Endothelial cell of umbilical vein (primary cell): ENCODE measurements around the gene ANKMY2. TPM values are rescaled to one million over a fixed set of nuclear protein-coding genes. Genes with fewer than 3 reads are reported as not detected.

ENCODE experiments used
- BruUV-seq: library from RNA; stranded (reverse); fragments of 400-500 nt; replicated peaks from 2 replicates; lab custom pipeline; 2021; lab: Mats Ljungman, UMichigan
- CTCF ChIA-PET: fragments of 300-600, 350-600 bp; sonication (Branson Sonifier 250); formaldehyde crosslinking; loops from one replicate; lab custom pipeline; 2021; ENCODE audit warnings: antibody characterized with exemption, inconsistent platforms; lab: Charles Lee
- POLR2A ChIA-PET: fragments of 300-600, 350-600 bp; sonication (Branson Sonifier 250); formaldehyde crosslinking; loops from one replicate; lab custom pipeline; 2021; ENCODE audit warnings: antibody characterized with exemption, inconsistent platforms; lab: Charles Lee
- DNase-seq: peaks from one replicate; pipeline ENCODE4 v3.0.0-alpha.2; 2011; ENCODE audit warnings: low read depth, low spot score
- FAIRE-seq: peaks from 2 replicates; lab custom pipeline; 2011; peaks lifted over from hg19 to GRCh38; lab: Jason Lieb, UNC
- H2AFZ ChIP-seq: 2 replicates; pipeline ENCODE4 v1.6.0; 2012; ENCODE audit warnings: low read depth, low read length, control low read depth, inconsistent platforms
- H3K27ac ChIP-seq: 2 replicates; pipeline ENCODE4 v1.5.1; 2011; ENCODE audit warnings: low read depth, mild to moderate bottlenecking, control low read depth, low read length, moderate library complexity; ENCODE audit not compliant: insufficient read depth
- H3K27me3 ChIP-seq, 2 experiments: 2 replicates each; pipeline versions ENCODE4 v1.6.0 to v1.6.1; 2011; ENCODE audit warnings: low read length in 2 of 2, mixed read lengths in 1 of 2; ENCODE audit not compliant: control insufficient read depth in 2 of 2, insufficient read depth in 2 of 2
- H3K36me3 ChIP-seq, 2 experiments: 2 replicates in 1 of 2; 3 replicates in 1 of 2; pipeline ENCODE4 v1.5.1; 2011; ENCODE audit warnings: low read length in 2 of 2, mild to moderate bottlenecking in 1 of 2, moderate library complexity in 1 of 2; ENCODE audit not compliant: control insufficient read depth in 2 of 2, insufficient read depth in 2 of 2; ENCODE audit errors: extremely low read depth in 1 of 2
- H3K4me1 ChIP-seq: 3 replicates; pipeline ENCODE4 v1.5.1; 2011; ENCODE audit warnings: mild to moderate bottlenecking, low read length; ENCODE audit not compliant: control insufficient read depth, insufficient read depth; ENCODE audit errors: extremely low read depth
- H3K4me2 ChIP-seq: 2 replicates; pipeline ENCODE4 v1.6.1; 2011; ENCODE audit warnings: low read length, control low read depth, mixed read lengths; ENCODE audit not compliant: insufficient read depth
- H3K4me3 ChIP-seq, 3 experiments: fragments of 200-600 bp in 1 of 3; sonication (generic), shearing (Covaris generic) in 1 of 3; replicated peaks in 1 of 3; 2 replicates each; pipeline ENCODE4 v1.5.1; 2011 to 2016; ENCODE audit warnings: control low read depth in 3 of 3, low read length in 3 of 3, mild to moderate bottlenecking in 2 of 3, inconsistent platforms in 1 of 3, low read depth in 1 of 3, moderate library complexity in 1 of 3; ENCODE audit not compliant: insufficient read depth in 1 of 3
- H3K79me2 ChIP-seq: 2 replicates; pipeline ENCODE4 v1.6.0; 2012; ENCODE audit warnings: low read length, inconsistent platforms; ENCODE audit not compliant: control insufficient read depth, insufficient read depth
- H3K9ac ChIP-seq: replicated peaks from 2 replicates; pipeline ENCODE3; 2011; ENCODE audit warnings: low read length, control low read depth; ENCODE audit not compliant: insufficient read depth; ENCODE audit errors: extremely low read depth
- H3K9me1 ChIP-seq: replicated peaks from 3 replicates; pipeline ENCODE4 v1.6.0; 2011; ENCODE audit warnings: mild to moderate bottlenecking, low read length; ENCODE audit not compliant: control insufficient read depth, insufficient read depth; ENCODE audit errors: extremely low read depth
- H3K9me3 ChIP-seq: replicated peaks from 2 replicates; pipeline ENCODE4 v1.5.1; 2012; ENCODE audit warnings: low read length, inconsistent platforms; ENCODE audit not compliant: control insufficient read depth, insufficient read depth
- H4K20me1 ChIP-seq: replicated peaks from 2 replicates; pipeline ENCODE3; 2011; ENCODE audit warnings: mild to moderate bottlenecking, low read length; ENCODE audit not compliant: control insufficient read depth, insufficient read depth; ENCODE audit errors: extremely low read depth
- EZH2 ChIP-seq: IDR thresholded peaks from 2 replicates; pipeline ENCODE4 v1.6.1; 2012; ENCODE audit warnings: borderline replicate concordance, low read depth, mild to moderate bottlenecking, moderate library complexity, low read length, inconsistent platforms; ENCODE audit not compliant: severe bottlenecking
- FOS ChIP-seq: IDR thresholded peaks from 2 replicates; pipeline ENCODE4 v1.6.1; 2011; ENCODE audit warnings: mild to moderate bottlenecking, low read length, moderate library complexity, borderline replicate concordance; ENCODE audit not compliant: insufficient read depth
- GATA2 ChIP-seq: IDR thresholded peaks from 2 replicates; pipeline ENCODE4 v1.7.0; 2011; ENCODE audit warnings: low read depth, mild to moderate bottlenecking, moderate library complexity, mixed read lengths, low read length; ENCODE audit not compliant: insufficient read length, insufficient read depth
- JUN ChIP-seq: IDR thresholded peaks from 2 replicates; pipeline ENCODE4 v1.6.1; 2011; ENCODE audit warnings: borderline replicate concordance, low read depth; ENCODE audit not compliant: insufficient read length, insufficient read depth
- MAX ChIP-seq: IDR thresholded peaks from 2 replicates; pipeline ENCODE4 v1.6.1; 2011; ENCODE audit not compliant: insufficient read depth, insufficient read length
- MYC ChIP-seq: IDR thresholded peaks from one replicate; pipeline ENCODE4 v1.6.1; 2011; ENCODE audit warnings: mild to moderate bottlenecking, low read depth, low read length
- POLR2A ChIP-seq: IDR thresholded peaks from 2 replicates; pipeline ENCODE4 v1.6.1; 2012; ENCODE audit warnings: low read depth, mild to moderate bottlenecking, control low read depth, low read length
- POLR2AphosphoS5 ChIP-seq: IDR thresholded peaks from 2 replicates; pipeline ENCODE4 v1.6.1; 2012; ENCODE audit warnings: low read depth, mild to moderate bottlenecking, control low read depth, low read length, moderate library complexity; ENCODE audit not compliant: insufficient read depth
- dilution Hi-C: fragments of 300-500 bp; cut with MboI; formaldehyde crosslinking; loops from one replicate; pipeline ENCODE4 v1.15.0; 2019; ENCODE audit warnings: low sequenced_read_pairs; ENCODE audit not compliant: extremely low pct_ligation_motif_present
- intact Hi-C: fragments of 100-400 bp; cut with micrococcal nuclease; formaldehyde crosslinking; loops from one replicate; pipeline ENCODE4 v1.10.0; 2022
- polyA plus RNA-seq, 4 experiments: library from polyadenylated mRNA; depleted of rRNA in 3 of 4; stranded (reverse) in 3 of 4; unstranded in 1 of 4; fragments of >200 nt; gene quantifications; 2 replicates each; pipeline versions ENCODE4 v1.2.1 to v1.2.3, GENCODE V29; 2011 to 2012; ENCODE audit warnings: missing spikeins in 1 of 4
- total RNA-seq: library from RNA; stranded (reverse); gene quantifications from 2 replicates; pipeline ENCODE4 v1.2.3, GENCODE V29; 2021
- TF ChIP-seq, protein P1 (sequence below), 2 donors: IDR thresholded peaks; 1 replicate in 1 of 2; 2 replicates in 1 of 2; pipeline ENCODE4 v1.5.1; 2011; ENCODE audit warnings: low read length in 2 of 2, mild to moderate bottlenecking in 2 of 2, moderate library complexity in 2 of 2, control low read depth in 1 of 2, inconsistent platforms in 1 of 2, low read depth in 1 of 2; ENCODE audit not compliant: insufficient read depth in 1 of 2; ENCODE audit errors: extremely low read depth in 1 of 2

Gene ANKMY2
- total and polyA plus RNA-seq, 2 donors (not counting 3 experiments of a cell fraction or from before 2014, with no cell fraction given) = 7.7 to 11.6 TPM

- peak overlapping the region; percentile 26 for H3K9ac ChIP-seq
- peaks cover 81% of the 10 kb centered on the region for H3K79me2 ChIP-seq
- peak; percentile 32 for TF ChIP-seq FOS
- TF ChIP-seq GATA2 = no peak
- no peak for TF ChIP-seq POLR2AphosphoS5
- TF ChIP-seq JUN = peak; percentile 36
- peak; percentile 81 for DNase-seq
- no TSS peak for BruUV-seq
- dilution Hi-C loops = no loop called here
- no peaks in the 10 kb centered on the region for H3K36me3 ChIP-seq
- FAIRE-seq = peak; percentile 81
- CTCF ChIA-PET = interaction anchor here (1.1 to 1.6 kb wide), 3 partner anchors 9 to 46 kb away, joined by 3 to 4 read pairs (median 4); no protein-coding TSS in a partner anchor
- H3K27ac ChIP-seq = peak overlapping the region; percentile 40
- H3K4me2 ChIP-seq = peak overlapping the region; percentile 95
- no peaks in the 10 kb centered on the region for H3K9me1 ChIP-seq
- intact Hi-C loops = loop anchor here (5.0 kb wide), 3 partner anchors 103 to 962 kb away; partner anchors contain the start of genes MEOX2 and TSPAN13
- H3K4me1 ChIP-seq = peaks cover 59% of the 10 kb centered on the region
- H2AFZ ChIP-seq = no peak overlapping the region
- H4K20me1 ChIP-seq = no peaks in the 10 kb centered on the region
- POLR2A ChIA-PET = no interaction called here
- no peaks in the 10 kb centered on the region for H3K9me3 ChIP-seq
- H3K27me3 ChIP-seq = no peaks in the 10 kb centered on the region
- H3K4me3 ChIP-seq = peak overlapping the region in 1 of 3 experiments; percentile 14
These were observed 3.6 kb upstream of the ANKMY2 start for GRCh38 chr7:16649196-16649595.

DNA sequence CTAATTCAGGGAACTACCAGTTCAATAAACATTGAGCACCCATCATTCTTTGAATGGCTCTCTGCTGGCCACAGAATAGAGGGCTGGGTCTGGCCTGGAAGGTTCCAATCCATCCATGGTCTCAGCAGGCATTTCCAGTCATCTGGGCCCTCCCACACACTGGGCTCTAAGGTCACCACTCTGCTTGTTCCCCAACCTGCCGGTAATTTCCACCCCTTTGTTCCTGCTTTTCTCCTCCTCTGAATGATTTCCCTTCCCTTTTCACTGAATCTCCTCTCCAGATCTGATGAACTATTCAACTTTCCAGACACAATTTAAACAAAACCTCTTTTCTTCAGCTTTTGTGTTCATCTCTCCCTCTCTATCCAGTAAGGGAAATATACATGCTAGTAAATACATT is 3.0 kb upstream of the ANKMY2 start:
- TF ChIP-seq, protein P1, sequence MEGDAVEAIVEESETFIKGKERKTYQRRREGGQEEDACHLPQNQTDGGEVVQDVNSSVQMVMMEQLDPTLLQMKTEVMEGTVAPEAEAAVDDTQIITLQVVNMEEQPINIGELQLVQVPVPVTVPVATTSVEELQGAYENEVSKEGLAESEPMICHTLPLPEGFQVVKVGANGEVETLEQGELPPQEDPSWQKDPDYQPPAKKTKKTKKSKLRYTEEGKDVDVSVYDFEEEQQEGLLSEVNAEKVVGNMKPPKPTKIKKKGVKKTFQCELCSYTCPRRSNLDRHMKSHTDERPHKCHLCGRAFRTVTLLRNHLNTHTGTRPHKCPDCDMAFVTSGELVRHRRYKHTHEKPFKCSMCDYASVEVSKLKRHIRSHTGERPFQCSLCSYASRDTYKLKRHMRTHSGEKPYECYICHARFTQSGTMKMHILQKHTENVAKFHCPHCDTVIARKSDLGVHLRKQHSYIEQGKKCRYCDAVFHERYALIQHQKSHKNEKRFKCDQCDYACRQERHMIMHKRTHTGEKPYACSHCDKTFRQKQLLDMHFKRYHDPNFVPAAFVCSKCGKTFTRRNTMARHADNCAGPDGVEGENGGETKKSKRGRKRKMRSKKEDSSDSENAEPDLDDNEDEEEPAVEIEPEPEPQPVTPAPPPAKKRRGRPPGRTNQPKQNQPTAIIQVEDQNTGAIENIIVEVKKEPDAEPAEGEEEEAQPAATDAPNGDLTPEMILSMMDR (IDR thresholded peaks at IDR 0.05; ENCODE audit: extremely low read depth in 1 of 2, insufficient read depth in 1 of 2, low read depth in 1 of 2, low read length in 2 of 2) = no peak
- TF ChIP-seq EZH2 = no peak
- TF ChIP-seq GATA2 = no peak
- TF ChIP-seq MYC = no peak
- no peak for TF ChIP-seq MAX
- TF ChIP-seq JUN = no peak
- no peak for TF ChIP-seq POLR2A
- no peak for TF ChIP-seq POLR2AphosphoS5
- no peak for TF ChIP-seq FOS
- H3K36me3 ChIP-seq = no peaks in the 10 kb centered on the region
- dilution Hi-C loops = no loop called here
- CTCF ChIA-PET = interaction anchor here (1.1 kb wide), 2 partner anchors 10 to 15 kb away, joined by 3 to 4 read pairs; no protein-coding TSS in a partner anchor
- H3K4me2 ChIP-seq = peak overlapping the region; percentile 95
- H4K20me1 ChIP-seq = no peaks in the 10 kb centered on the region
- intact Hi-C loops = loop anchor here (5.0 kb wide), 3 partner anchors 104 to 961 kb away; partner anchors contain the start of genes MEOX2 and TSPAN13
- POLR2A ChIA-PET = no interaction called here
- H3K4me1 ChIP-seq = peaks cover 61% of the 10 kb centered on the region
- no peaks in the 10 kb centered on the region for H3K9me3 ChIP-seq
- H2AFZ ChIP-seq = no peak overlapping the region
- no peaks in the 10 kb centered on the region for H3K27me3 ChIP-seq
- H3K27ac ChIP-seq = peak overlapping the region; percentile 40
- peak; percentile 67 for FAIRE-seq
- peak overlapping the region; percentile 26 for H3K9ac ChIP-seq
- peak; percentile 69 for DNase-seq
- no TSS peak for BruUV-seq
- peaks cover 77% of the 10 kb centered on the region for H3K79me2 ChIP-seq
- peak overlapping the region in 2 of 3 experiments; percentile 11 to 14 for H3K4me3 ChIP-seq
- no peaks in the 10 kb centered on the region for H3K9me1 ChIP-seq
